Measurements from ENCODE around the gene USP17L19.
"Not testable (repeated sequence)": the region's sequence is repeated elsewhere in the genome, so short reads cannot be mapped to it uniquely, and the experiment has no call there.

The USP17L19 gene

GRCh38 chr4:9253078-9253477 lies at the start of gene USP17L19:
USP17L19 (plus strand) TSS chr4:9253378; CDS start chr4:9253378, 0 bp downstream.
- not testable (repeated sequence) for DNase-seq

GRCh38 chr4:9210357-9210756 lies 42.8 kb upstream of the USP17L19 start, which contains the start of gene USP17L10:
USP17L10 (plus strand) TSS chr4:9210657; CDS start chr4:9210657, 0 bp downstream.
- DNase-seq: not testable (repeated sequence)

- DNase-seq: not testable (repeated sequence)
These were observed 38.5 kb upstream of the USP17L19 start for GRCh38 chr4:9214701-9215100.

- DNase-seq: not testable (repeated sequence)
These were observed 38.1 kb upstream of the USP17L19 start, which contains the start of gene USP17L11 for GRCh38 chr4:9215105-9215504. USP17L11 (plus strand) TSS chr4:9215405; CDS start chr4:9215405, 0 bp downstream.

- DNase-seq: not testable (repeated sequence)
These were observed 33.3 kb upstream of the USP17L19 start, which contains the start of gene USP17L12 for GRCh38 chr4:9219852-9220251. USP17L12 (plus strand) TSS chr4:9220152; CDS start chr4:9220152, 0 bp downstream.

GRCh38 chr4:9224596-9224995 lies 28.6 kb upstream of the USP17L19 start, which contains the start of gene USP17L13:
USP17L13 (plus strand) TSS chr4:9224896; CDS start chr4:9224896, 0 bp downstream.
- not testable (repeated sequence) for DNase-seq

GRCh38 chr4:9230249-9230648 lies 22.9 kb upstream of the USP17L19 start:
- not testable (repeated sequence) for DNase-seq

- DNase-seq: not testable (repeated sequence)
These were observed 19.1 kb upstream of the USP17L19 start, which contains the start of gene USP17L15 for GRCh38 chr4:9234085-9234484. USP17L15 (plus strand) TSS chr4:9234385; CDS start chr4:9234385, 0 bp downstream.

- DNase-seq: not testable (repeated sequence)
These were observed 14.7 kb upstream of the USP17L19 start for GRCh38 chr4:9238461-9238860.

- DNase-seq: not testable (repeated sequence)
These were observed 9.6 kb upstream of the USP17L19 start, which contains the start of gene USP17L17 for GRCh38 chr4:9243579-9243978. USP17L17 (plus strand) TSS chr4:9243879; CDS start chr4:9243879, 0 bp downstream.

- DNase-seq: not testable (repeated sequence)
These were observed 5.1 kb upstream of the USP17L19 start, which contains the start of gene USP17L18 for GRCh38 chr4:9247953-9248680. USP17L18 (plus strand) TSS chr4:9248630; CDS start chr4:9248630, 0 bp downstream.

GRCh38 chr4:9257824-9258223 lies 4.6 kb downstream of the USP17L19 start, which contains the start of gene USP17L20:
USP17L20 (plus strand) TSS chr4:9258124; CDS start chr4:9258124, 0 bp downstream.
- DNase-seq: not testable (repeated sequence)

GRCh38 chr4:9262572-9262971 lies 9.4 kb downstream of the USP17L19 start, which contains the start of gene USP17L21:
USP17L21 (plus strand) TSS chr4:9262872; CDS start chr4:9262872, 0 bp downstream.
- DNase-seq: not testable (repeated sequence)

- DNase-seq: not testable (repeated sequence)
These were observed 14.1 kb downstream of the USP17L19 start, which contains the start of gene USP17L22 for GRCh38 chr4:9267319-9267718. USP17L22 (plus strand) TSS chr4:9267619; CDS start chr4:9267619, 0 bp downstream.

- DNase-seq: not testable (repeated sequence)
These were observed 18.5 kb downstream of the USP17L19 start for GRCh38 chr4:9271719-9272118.
